ENCODE results near the gene TMC5. TPM values are rescaled to one million over a fixed set of nuclear protein-coding genes. Genes with fewer than 3 reads are reported as not detected.

TMC5 gene
- total RNA-seq, 2 donors from 2014 or later = 1.3 to 2.2 TPM

DNA sequence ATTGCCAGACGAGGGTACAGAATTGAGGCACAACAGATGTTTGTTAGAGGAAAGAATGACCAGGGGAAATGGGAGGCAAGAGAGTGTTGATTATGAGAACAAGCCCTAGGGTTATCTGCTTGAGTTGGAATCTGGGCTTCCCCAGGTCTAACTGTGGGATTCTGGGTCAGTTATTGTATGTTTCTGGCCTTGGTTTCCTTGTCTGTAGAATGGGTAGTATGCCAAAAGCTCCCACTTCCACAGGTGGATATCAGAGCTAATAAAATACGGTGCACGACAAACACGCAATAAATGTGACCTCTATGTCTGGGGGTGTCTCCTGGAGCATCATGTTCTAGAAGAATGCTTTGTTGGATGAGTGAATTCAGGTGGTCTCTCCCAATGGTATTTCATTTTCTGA is 517 bp downstream of the TMC5 start:
- H3K36me3 ChIP-seq (ENCODE audit: control insufficient read depth, insufficient read depth, low read length) = no peaks in the 10 kb centered on the region
- H3K36me3 Mint-ChIP-seq (ENCODE audit: low read depth) = no peaks in the 10 kb centered on the region
- no peaks in the 10 kb centered on the region for H3K4me1 Mint-ChIP-seq
- peaks cover 5% of the 10 kb centered on the region for H3K9me3 ChIP-seq (ENCODE audit: control insufficient read depth, low read length)
- no peak overlapping the region for H3K9ac ChIP-seq (ENCODE audit: extremely low read depth, low read length, poor library complexity, severe bottlenecking)
- peaks cover 7% of the 10 kb centered on the region for H3K9me3 Mint-ChIP-seq
- H3K27me3 Mint-ChIP-seq (ENCODE audit: insufficient read depth) = no peaks in the 10 kb centered on the region
- no peaks in the 10 kb centered on the region for H3K27me3 ChIP-seq (ENCODE audit: control insufficient read depth, insufficient read depth, low read length, poor library complexity, severe bottlenecking)
- no peak for DNase-seq
- H3K4me3 Mint-ChIP-seq = no peak overlapping the region
- 88 to 89% methylated on average over 2 to 4 of the region's 4 CpGs for WGBS, 2 experiments (ENCODE audit: insufficient coverage in 1 of 2, insufficient read length in 1 of 2)
- H3K27ac Mint-ChIP-seq = no peak overlapping the region
- no peak for TF ChIP-seq CTCF (conservative IDR thresholded peaks at IDR 0.05)
- H3K4me3 ChIP-seq (ENCODE audit: low read length) = no peak overlapping the region
- H3K4me1 ChIP-seq (ENCODE audit: control insufficient read depth, insufficient read depth, low read length) = no peaks in the 10 kb centered on the region
- H3K27ac ChIP-seq (ENCODE audit: low read depth, low read length) = no peak overlapping the region

DNA sequence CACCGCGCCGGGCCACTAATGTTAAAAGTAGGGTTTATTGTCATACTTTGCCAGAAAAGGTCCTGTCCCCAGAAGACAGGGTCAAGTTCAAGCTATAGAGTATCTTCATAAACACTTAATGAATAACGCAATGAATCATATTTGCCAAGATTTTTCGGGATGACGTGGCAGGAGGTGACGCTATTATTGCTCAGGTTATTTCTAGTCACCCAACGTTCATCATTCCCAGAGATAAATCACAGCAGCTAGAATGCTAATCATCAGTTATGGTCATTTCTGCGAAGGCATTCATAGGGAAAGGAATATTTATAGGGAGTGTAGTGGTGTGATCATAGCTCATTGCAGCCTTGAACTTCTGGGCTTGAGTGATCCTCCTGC is 2.0 kb downstream of the TMC5 start:
- Mint-ChIP-seq H3K4me1 (no peaks in the 10 kb centered on the region), H3K4me3 (no peak overlapping the region), H3K27me3 (ENCODE audit: insufficient read depth) (no peaks in the 10 kb centered on the region), H3K27ac (no peak overlapping the region), H3K36me3 (ENCODE audit: low read depth) (no peaks in the 10 kb centered on the region), H3K9me3 (peaks cover 7% of the 10 kb centered on the region)
- H3K27ac ChIP-seq (ENCODE audit: low read depth, low read length) = no peak overlapping the region
- H3K36me3 ChIP-seq (ENCODE audit: control insufficient read depth, insufficient read depth, low read length) = no peaks in the 10 kb centered on the region
- H3K4me1 ChIP-seq (ENCODE audit: control insufficient read depth, insufficient read depth, low read length) = no peaks in the 10 kb centered on the region
- TF ChIP-seq CTCF (conservative IDR thresholded peaks at IDR 0.05) = no peak
- no peak overlapping the region for H3K4me3 ChIP-seq (ENCODE audit: low read length)
- H3K9me3 ChIP-seq (ENCODE audit: control insufficient read depth, low read length) = peaks cover 5% of the 10 kb centered on the region
- H3K9ac ChIP-seq (ENCODE audit: extremely low read depth, low read length, poor library complexity, severe bottlenecking) = no peak overlapping the region
- WGBS, 2 experiments (ENCODE audit: insufficient coverage in 1 of 2, insufficient read length in 1 of 2) = 92 to 100% methylated on average over 7 to 9 of the region's 9 CpGs
- no peak for DNase-seq
- H3K27me3 ChIP-seq (ENCODE audit: control insufficient read depth, insufficient read depth, low read length, poor library complexity, severe bottlenecking) = no peaks in the 10 kb centered on the region

- Histone ChIP-seq H3K36me3 (ENCODE audit: control insufficient read depth, insufficient read depth, low read length) (no peaks in the 10 kb centered on the region), H3K27ac (ENCODE audit: low read depth, low read length) (no peak overlapping the region), H3K9ac (ENCODE audit: extremely low read depth, low read length, poor library complexity, severe bottlenecking) (no peak overlapping the region), H3K9me3 (ENCODE audit: control insufficient read depth, low read length) (peaks cover 5% of the 10 kb centered on the region), H3K4me3 (ENCODE audit: low read length) (no peak overlapping the region), H3K27me3 (ENCODE audit: control insufficient read depth, insufficient read depth, low read length, poor library complexity, severe bottlenecking) (no peaks in the 10 kb centered on the region), H3K4me1 (ENCODE audit: control insufficient read depth, insufficient read depth, low read length) (no peaks in the 10 kb centered on the region)
- Mint-ChIP-seq H3K27ac (no peak overlapping the region), H3K9me3 (peaks cover 7% of the 10 kb centered on the region), H3K4me1 (peaks cover 5% of the 10 kb centered on the region), H3K27me3 (ENCODE audit: insufficient read depth) (no peaks in the 10 kb centered on the region), H3K4me3 (no peak overlapping the region), H3K36me3 (ENCODE audit: low read depth) (no peaks in the 10 kb centered on the region)
- TF ChIP-seq CTCF (conservative IDR thresholded peaks at IDR 0.05) = no peak
- no peak for DNase-seq
- 93 to 94% methylated on average over 8 of the region's 8 CpGs for WGBS, 2 experiments (ENCODE audit: insufficient coverage in 1 of 2, insufficient read length in 1 of 2)
These were observed 6.8 kb downstream of the TMC5 start for GRCh38 chr16:19424478-19424877.

Measured in endodermal cell (in vitro differentiated cells).